ENCODE results near the gene MEF2B. TPM values are rescaled to one million over a fixed set of nuclear protein-coding genes. Genes with fewer than 3 reads are reported as not detected.

The MEF2B gene
- total RNA-seq, 1 experiment from 2014 or later, result 2.3 TPM

- CTCF ChIA-PET, result interaction anchor here (0.6 kb wide), 1 partner anchor 14 kb away, joined by 3 read pairs; no protein-coding TSS in a partner anchor
- peaks cover 6% of the 10 kb centered on the region for H3K4me1 Mint-ChIP-seq (ENCODE audit: low read depth, unreplicated experiment)
- intact Hi-C loops (cut with micrococcal nuclease; ENCODE audit: unreplicated experiment), result no loop called here
- no peak for TF ChIP-seq CTCF (IDR thresholded peaks at IDR 0.05; ENCODE audit: unreplicated experiment)
- no peak for DNase-seq
- H3K36me3 Mint-ChIP-seq (ENCODE audit: insufficient read depth, unreplicated experiment), result no peaks in the 10 kb centered on the region
- no TSS peak for BruUV-seq (replicated peaks)
- H3K9me3 Mint-ChIP-seq (ENCODE audit: low read depth, unreplicated experiment), result no peaks in the 10 kb centered on the region
- H3K27me3 Mint-ChIP-seq (ENCODE audit: unreplicated experiment), result no peaks in the 10 kb centered on the region
- no peak overlapping the region for H3K4me3 Mint-ChIP-seq (ENCODE audit: low read depth, unreplicated experiment)
- H3K27ac Mint-ChIP-seq (ENCODE audit: unreplicated experiment), result no peak overlapping the region
Observed at GRCh38 chr19:19101540-19101939, 68.5 kb downstream of the MEF2B start.

DNA sequence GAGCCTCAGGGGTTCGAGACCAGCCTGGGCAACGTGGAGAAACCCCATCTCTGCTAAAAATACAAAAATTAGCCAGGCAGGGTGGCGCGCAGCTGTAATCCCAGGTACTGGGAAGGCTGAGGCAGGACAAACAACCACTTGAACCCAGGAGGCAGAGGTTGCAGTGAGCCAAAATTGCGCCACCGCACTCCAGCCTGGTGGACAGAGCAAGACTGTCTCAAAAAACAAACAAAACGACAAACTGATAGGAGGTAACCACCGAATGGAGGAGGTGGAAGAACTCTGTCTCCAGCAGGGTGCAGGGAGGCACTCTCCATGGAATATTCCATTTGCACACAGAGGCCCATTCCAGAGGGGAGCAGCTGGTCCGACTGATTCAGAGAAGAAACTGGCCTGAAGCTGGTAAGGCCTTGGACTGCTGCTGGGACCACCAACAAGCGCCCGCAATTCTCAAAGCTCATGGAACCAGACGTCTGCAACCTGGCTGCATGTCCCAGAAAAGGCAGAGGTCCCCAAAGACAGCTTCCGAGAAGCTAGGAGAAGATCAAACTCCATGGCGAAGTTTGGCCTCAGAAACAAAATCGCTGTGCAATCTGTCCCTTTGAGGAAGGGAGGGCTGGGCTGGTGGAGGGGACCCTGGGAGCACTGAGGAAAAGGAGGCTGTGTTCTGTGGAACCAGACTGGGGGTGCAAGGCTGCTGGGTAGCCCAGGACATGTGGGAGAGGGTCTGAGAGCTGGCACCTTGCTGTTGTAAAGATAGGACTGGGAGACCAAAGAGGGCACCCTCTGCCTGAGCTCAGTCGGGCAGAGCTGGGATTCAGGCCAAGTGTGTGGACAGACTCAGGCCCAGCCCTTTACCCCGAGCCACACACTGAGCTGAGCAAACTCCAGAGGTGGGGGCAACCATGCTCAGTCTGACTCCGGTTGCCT lies 71.1 kb downstream of the MEF2B start:
- CTCF ChIA-PET, result no interaction called here
- intact Hi-C loops (cut with micrococcal nuclease; ENCODE audit: unreplicated experiment), result no loop called here
- H3K9me3 Mint-ChIP-seq (ENCODE audit: low read depth, unreplicated experiment), result no peaks in the 10 kb centered on the region
- H3K36me3 Mint-ChIP-seq (ENCODE audit: insufficient read depth, unreplicated experiment), result no peaks in the 10 kb centered on the region
- no peak for DNase-seq
- no peaks in the 10 kb centered on the region for H3K27me3 Mint-ChIP-seq (ENCODE audit: unreplicated experiment)
- BruUV-seq (replicated peaks), result no TSS peak
- H3K27ac Mint-ChIP-seq (ENCODE audit: unreplicated experiment), result no peak overlapping the region
- H3K4me1 Mint-ChIP-seq (ENCODE audit: low read depth, unreplicated experiment), result peaks cover 6% of the 10 kb centered on the region
- H3K4me3 Mint-ChIP-seq (ENCODE audit: low read depth, unreplicated experiment), result no peak overlapping the region
- no peak for TF ChIP-seq CTCF (IDR thresholded peaks at IDR 0.05; ENCODE audit: unreplicated experiment)

- DNase-seq, result no peak
Observed at GRCh38 chr19:19098084-19098702, 71.9 kb downstream of the MEF2B start.

More at GRCh38 chr19:19098084-19098702, 71.9 kb downstream of the MEF2B start:
- CTCF ChIA-PET, result interaction anchor here (0.7 kb wide), 1 partner anchor 76 kb away, joined by 3 read pairs; no protein-coding TSS in a partner anchor
- H3K4me3 Mint-ChIP-seq (ENCODE audit: low read depth, unreplicated experiment), result no peak overlapping the region
- H3K27ac Mint-ChIP-seq (ENCODE audit: unreplicated experiment), result no peak overlapping the region
- intact Hi-C loops (cut with micrococcal nuclease; ENCODE audit: unreplicated experiment), result no loop called here
- no peaks in the 10 kb centered on the region for H3K27me3 Mint-ChIP-seq (ENCODE audit: unreplicated experiment)
- no peaks in the 10 kb centered on the region for H3K36me3 Mint-ChIP-seq (ENCODE audit: insufficient read depth, unreplicated experiment)
- TF ChIP-seq CTCF (IDR thresholded peaks at IDR 0.05; ENCODE audit: unreplicated experiment), result no peak
- no peaks in the 10 kb centered on the region for H3K9me3 Mint-ChIP-seq (ENCODE audit: low read depth, unreplicated experiment)
- H3K4me1 Mint-ChIP-seq (ENCODE audit: low read depth, unreplicated experiment), result peaks cover 6% of the 10 kb centered on the region
- no TSS peak for BruUV-seq (replicated peaks)

Data from Calu3 (cell line).